K562 (cell line): ENCODE results near the gene ACTR3C. TPM values are rescaled to one million over a fixed set of nuclear protein-coding genes. Genes with fewer than 3 reads are reported as not detected.

Experiments used
- ATF2 ChIP-seq: sonication (generic); formaldehyde crosslinking; IDR thresholded peaks from 2 replicates; pipeline ENCODE4 v1.8.1; 2022; ENCODE audit warnings: missing genetic modification reagents
- CHAMP1 ChIP-seq: fragments of 450-650 bp; IDR thresholded peaks from 2 replicates; pipeline ENCODE4 v1.6.1; 2016; ENCODE audit warnings: mild to moderate bottlenecking
- CREB3L1 ChIP-seq: fragments of 450-650 bp; IDR thresholded peaks from 2 replicates; pipeline ENCODE4 v1.6.1; 2014; ENCODE audit warnings: low read depth, mild to moderate bottlenecking, moderate library complexity, borderline replicate concordance
- GABPB1 ChIP-seq: sonication (generic); formaldehyde crosslinking; IDR thresholded peaks from 2 replicates; pipeline ENCODE4 v1.8.0; 2022; ENCODE audit warnings: mild to moderate bottlenecking, missing genetic modification reagents
- HDGF ChIP-seq: fragments of 450-650 bp; IDR thresholded peaks from 2 replicates; pipeline ENCODE4 v1.6.1; 2016
- HNRNPH1 ChIP-seq: fragments of 200-400 bp; formaldehyde crosslinking; optimal IDR thresholded peaks from 2 replicates; pipeline ENCODE3; 2017; ENCODE audit warnings: low read depth, mild to moderate bottlenecking, low read length, moderate library complexity
- HNRNPUL1 ChIP-seq: fragments of 200-400 bp; formaldehyde crosslinking; IDR thresholded peaks from 2 replicates; pipeline ENCODE4 v1.6.1; 2017; ENCODE audit warnings: low read length
- KLF10 ChIP-seq: fragments of 250-450 bp; sonication (Bioruptor Pico); IDR thresholded peaks from 2 replicates; pipeline ENCODE4 v1.6.1; 2021; ENCODE audit warnings: matching md5 sums
- MAZ ChIP-seq, 2 experiments: fragments of 450-650 bp in 1 of 2; sonication (generic) in 1 of 2; formaldehyde crosslinking; IDR thresholded peaks in 1 of 2; conservative IDR thresholded peaks in 1 of 2; 2 replicates each; pipeline versions ENCODE4 v1.4.0 to v1.5.0; 2020; ENCODE audit warnings: mild to moderate bottlenecking in 1 of 2, missing genetic modification reagents in 1 of 2
- SREBF1 ChIP-seq: fragments of 150-350 bp; IDR thresholded peaks from 2 replicates; pipeline ENCODE4 v1.6.1; 2014; ENCODE audit warnings: antibody characterized with exemption, low read depth, low read length, borderline replicate concordance
- UBTF ChIP-seq, 2 experiments: IDR thresholded peaks; 2 replicates each; pipeline ENCODE4 v1.6.1; 2012; ENCODE audit warnings: improper control_type of control experiment in 2 of 2, low read depth in 2 of 2, low read length in 2 of 2, borderline replicate concordance in 1 of 2
- ZSCAN32 ChIP-seq: fragments of 450-650 bp; formaldehyde crosslinking; IDR thresholded peaks from 2 replicates; pipeline ENCODE4 v1.4.0; 2020; ENCODE audit warnings: mild to moderate bottlenecking, moderate library complexity
- polyA plus RNA-seq, 8 experiments: library from polyadenylated mRNA; depleted of rRNA in 4 of 8; stranded (reverse) in 5 of 8; unstranded in 3 of 8; fragments of >200 nt; fragmentation: Nextera tagmentation in 2 of 8; fragmentation: Illumina TruSeq in 1 of 8; extraction: Ambion mirVana in 2 of 8; extraction: Trizol in 1 of 8; gene quantifications; 2 replicates each; pipeline versions ENCODE4 v1.2.1 to v1.2.3, GENCODE V29; 2011 to 2014; ENCODE audit warnings: inconsistent platforms in 1 of 8, missing spikeins in 1 of 8
- total RNA-seq, 7 experiments: library from RNA; depleted of rRNA in 6 of 7; stranded (reverse); fragments of >200 nt in 6 of 7; fragmentation: Illumina TruSeq in 2 of 7; extraction: Trizol in 2 of 7; gene quantifications; 2 replicates each; pipeline versions ENCODE4 v1.2.1 to v1.2.3, GENCODE V29; 2011 to 2021; ENCODE audit warnings: low replicate concordance in 1 of 7
- TF ChIP-seq, protein P1 (sequence below), 2 experiments: fragments of 450-650 bp; conservative IDR thresholded peaks; 2 replicates each; pipeline ENCODE4 v1.6.1; 2017; ENCODE audit warnings: mild to moderate bottlenecking in 2 of 2, moderate library complexity in 2 of 2
- TF ChIP-seq, protein P2 (sequence below): fragments of 450-650 bp; IDR thresholded peaks from 2 replicates; pipeline ENCODE4 v1.6.1; 2016; ENCODE audit warnings: missing biosample characterization, missing genetic modification characterization

The ACTR3C gene
- total and polyA plus RNA-seq, 9 of the 15 experiments (the other 6 are each of a cell fraction or from before 2014, with no cell fraction given) = 9.0 to 35.4 (median 13.3) TPM

GRCh38 chr7:150313367-150313809 lies 10.0 kb downstream of the ACTR3C start (continued):
- peak; percentile 81; the same call in 1 of the 2 replicates for TF ChIP-seq CHAMP1
- peak; percentile 42; the same call in 1 of the 2 replicates for TF ChIP-seq KLF10
- TF ChIP-seq HDGF = no peak
- TF ChIP-seq, protein P1, sequence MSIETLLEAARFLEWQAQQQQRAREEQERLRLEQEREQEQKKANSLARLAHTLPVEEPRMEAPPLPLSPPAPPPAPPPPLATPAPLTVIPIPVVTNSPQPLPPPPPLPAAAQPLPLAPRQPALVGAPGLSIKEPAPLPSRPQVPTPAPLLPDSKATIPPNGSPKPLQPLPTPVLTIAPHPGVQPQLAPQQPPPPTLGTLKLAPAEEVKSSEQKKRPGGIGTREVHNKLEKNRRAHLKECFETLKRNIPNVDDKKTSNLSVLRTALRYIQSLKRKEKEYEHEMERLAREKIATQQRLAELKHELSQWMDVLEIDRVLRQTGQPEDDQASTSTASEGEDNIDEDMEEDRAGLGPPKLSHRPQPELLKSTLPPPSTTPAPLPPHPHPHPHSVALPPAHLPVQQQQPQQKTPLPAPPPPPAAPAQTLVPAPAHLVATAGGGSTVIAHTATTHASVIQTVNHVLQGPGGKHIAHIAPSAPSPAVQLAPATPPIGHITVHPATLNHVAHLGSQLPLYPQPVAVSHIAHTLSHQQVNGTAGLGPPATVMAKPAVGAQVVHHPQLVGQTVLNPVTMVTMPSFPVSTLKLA (conservative IDR thresholded peaks at IDR 0.05) = peak in 1 of 2 experiments; percentile 54; a peak in 2 of 4 replicates
- TF ChIP-seq ZSCAN32 = no peak; the same call in 1 of the 2 replicates
- TF ChIP-seq SREBF1 = no peak
- TF ChIP-seq ATF2 (CRISPR knock-in tag) = no peak
- no peak for TF ChIP-seq UBTF (IDR thresholded peaks at IDR 0.05; ENCODE audit: borderline replicate concordance in 1 of 2, low read depth in 2 of 2, low read length in 2 of 2)
- TF ChIP-seq MAZ (CRISPR knock-in tag; conservative IDR thresholded peaks at IDR 0.05 in 1 of 2, IDR thresholded peaks at IDR 0.05 in 1 of 2) = peak; percentile 9 to 64; a peak in 2 of 4 replicates
- TF ChIP-seq, protein P2, sequence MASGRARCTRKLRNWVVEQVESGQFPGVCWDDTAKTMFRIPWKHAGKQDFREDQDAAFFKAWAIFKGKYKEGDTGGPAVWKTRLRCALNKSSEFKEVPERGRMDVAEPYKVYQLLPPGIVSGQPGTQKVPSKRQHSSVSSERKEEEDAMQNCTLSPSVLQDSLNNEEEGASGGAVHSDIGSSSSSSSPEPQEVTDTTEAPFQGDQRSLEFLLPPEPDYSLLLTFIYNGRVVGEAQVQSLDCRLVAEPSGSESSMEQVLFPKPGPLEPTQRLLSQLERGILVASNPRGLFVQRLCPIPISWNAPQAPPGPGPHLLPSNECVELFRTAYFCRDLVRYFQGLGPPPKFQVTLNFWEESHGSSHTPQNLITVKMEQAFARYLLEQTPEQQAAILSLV = peak; percentile 23; the same call in 1 of the 2 replicates
- no peak for TF ChIP-seq HNRNPH1
- TF ChIP-seq GABPB1 = no peak
- TF ChIP-seq CREB3L1 = no peak
- no peak for TF ChIP-seq HNRNPUL1
